Pulmonary artery endothelial cell (primary cell): Measurements from ENCODE around the gene MTFMT. TPM values are rescaled to one million over a fixed set of nuclear protein-coding genes. Genes with fewer than 3 reads are reported as not detected.

Source experiments
- DNase-seq: peaks from one replicate; pipeline ENCODE4 v3.0.0-alpha.2; 2011; ENCODE audit warnings: low read depth, low spot score
- total RNA-seq: library from RNA; depleted of rRNA; stranded (reverse); fragments of >200 nt; gene quantifications from 2 replicates; pipeline ENCODE4 v1.2.3, GENCODE V29; 2014

Gene MTFMT
- total RNA-seq, 1 donor from 2014 or later: 14.6 TPM

DNA sequence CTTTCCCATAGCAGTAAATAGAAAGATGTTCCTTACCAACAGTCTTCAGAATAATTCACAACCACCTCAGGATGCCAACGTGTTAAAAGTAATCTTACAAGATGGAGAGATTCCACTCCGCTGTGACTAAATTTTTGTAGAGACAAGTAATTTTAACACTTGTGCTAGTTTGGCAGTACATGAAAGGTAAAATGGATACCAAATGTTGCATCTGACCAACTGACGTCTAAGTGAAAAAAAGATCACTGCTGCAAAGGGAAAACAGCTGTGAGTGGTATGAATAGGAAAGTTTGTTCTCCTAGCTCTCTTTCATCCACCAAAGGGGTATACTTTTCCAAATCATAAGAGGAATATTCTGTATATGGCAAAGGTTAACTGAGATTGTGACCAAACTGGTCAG lies 42.3 kb downstream of the MTFMT start:
- no peak for DNase-seq

GRCh38 chr15:64985366-64986033 lies 43.9 kb downstream of the MTFMT start:
- no peak for DNase-seq

- no peak for DNase-seq
These were observed 47.0 kb downstream of the MTFMT start for GRCh38 chr15:64982472-64982871.

DNA sequence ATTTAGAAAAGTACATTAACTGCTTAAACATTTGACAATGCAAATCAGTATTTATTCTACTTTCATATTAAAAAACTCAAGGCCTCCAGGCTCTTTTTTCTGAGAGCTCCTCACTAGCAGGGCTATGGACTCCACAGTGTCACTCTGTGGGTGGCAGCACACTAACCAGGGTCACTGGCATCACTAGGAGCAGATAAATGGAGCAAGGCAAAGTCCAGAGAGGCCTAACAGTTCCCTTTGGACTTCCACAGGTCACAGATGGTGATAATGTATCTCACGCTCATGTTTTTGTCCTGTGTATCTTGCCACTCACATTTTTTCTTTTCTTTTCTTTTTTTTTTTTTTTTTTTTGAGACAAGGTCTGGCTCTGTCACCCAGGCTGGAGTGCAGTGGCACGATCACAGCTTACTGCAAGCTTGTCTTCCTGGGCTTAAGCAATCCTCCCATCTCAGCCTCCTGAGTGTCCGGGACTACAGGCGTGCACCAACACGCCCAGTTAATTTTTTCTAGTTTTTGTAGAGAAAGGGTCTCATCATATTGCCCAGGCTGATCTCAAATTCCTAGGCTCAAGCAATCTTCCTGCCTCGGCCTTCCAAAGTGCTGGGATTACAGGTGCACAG lies 47.5 kb downstream of the MTFMT start:
- DNase-seq: no peak

- no peak for DNase-seq
These were observed 50.2 kb downstream of the MTFMT start for GRCh38 chr15:64979252-64979710.

DNA sequence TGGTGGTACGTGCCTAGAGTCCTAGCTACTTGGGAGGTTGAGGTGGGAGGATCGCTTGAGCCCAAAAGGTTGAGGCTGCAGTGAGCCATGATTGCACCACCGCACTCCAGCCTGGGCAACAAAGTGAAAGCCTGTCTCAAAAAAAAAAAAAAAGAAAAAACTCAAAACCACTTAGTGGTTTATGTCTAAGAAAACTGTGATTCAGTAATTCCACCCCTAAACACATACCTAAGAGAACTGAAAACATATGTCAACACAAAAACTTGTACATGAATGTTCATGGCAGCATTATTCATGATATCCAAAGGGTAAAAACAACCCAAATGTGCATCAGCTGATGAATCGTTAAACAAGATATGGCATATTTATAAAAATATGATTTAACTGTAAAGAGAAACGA lies 54.0 kb downstream of the MTFMT start:
- DNase-seq: no peak

- DNase-seq: no peak
These were observed 58.7 kb downstream of the MTFMT start for GRCh38 chr15:64970698-64971097.

GRCh38 chr15:64969401-64969800 lies 60.0 kb downstream of the MTFMT start:
- no peak for DNase-seq

DNA sequence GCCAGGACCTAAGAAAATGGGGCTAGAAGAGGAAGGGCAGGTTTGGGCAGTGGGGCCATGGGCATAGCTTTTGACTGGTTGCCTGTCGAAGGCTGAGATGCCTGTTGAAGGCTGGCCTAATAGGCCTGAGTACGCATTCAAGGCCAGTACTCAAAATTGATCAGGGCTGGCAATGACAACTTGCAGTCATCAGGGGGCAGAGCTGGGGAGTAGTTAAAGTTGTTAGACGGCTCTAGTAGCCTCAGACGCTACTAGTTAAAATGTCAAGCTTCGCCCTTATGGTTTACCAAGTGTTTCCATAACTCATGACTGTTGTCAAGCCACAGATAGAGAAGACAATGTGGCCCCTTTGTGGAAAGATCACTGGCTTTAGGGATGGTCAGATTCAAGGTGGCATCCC lies 68.4 kb downstream of the MTFMT start:
- no peak for DNase-seq

GRCh38 chr15:64960153-64960552 lies 69.3 kb downstream of the MTFMT start:
- no peak for DNase-seq

- DNase-seq: no peak
These were observed 70.3 kb downstream of the MTFMT start for GRCh38 chr15:64959128-64959527.

GRCh38 chr15:64954395-64954794 lies 75.0 kb downstream of the MTFMT start:
- no peak for DNase-seq

- DNase-seq: no peak
These were observed 77.5 kb downstream of the MTFMT start for GRCh38 chr15:64951777-64952418.

Other genes starting within 250 kb of the MTFMT start
- 8.8 and 14.7 TPM in 2 replicates for gene PIF1, start 204.0 kb downstream of the MTFMT start, total RNA-seq
- gene PLEKHO2, start 187.7 kb downstream of the MTFMT start, total RNA-seq: 27.4 and 30.0 TPM in 2 replicates
- gene ANKDD1A, start 117.7 kb downstream of the MTFMT start, total RNA-seq: 2.1 and 4.7 TPM in 2 replicates
- gene SPG21, start 39.7 kb downstream of the MTFMT start, total RNA-seq: 66.3 and 78.7 TPM in 2 replicates
- gene SLC51B, start 15.7 kb upstream of the MTFMT start, total RNA-seq: not detected in 2 replicates
- gene RASL12, start 38.4 kb upstream of the MTFMT start, total RNA-seq: not detected in 2 replicates
- gene KBTBD13, start 47.1 kb upstream of the MTFMT start, total RNA-seq: not detected in 2 replicates
- 0.40 and 1.1 TPM in 2 replicates for gene UBAP1L, start 85.6 kb upstream of the MTFMT start, total RNA-seq
- 16.6 and 17.3 TPM in 2 replicates for gene PDCD7, start 104.2 kb upstream of the MTFMT start, total RNA-seq
- gene CLPX, start 155.7 kb upstream of the MTFMT start, total RNA-seq: 45.5 and 48.4 TPM in 2 replicates
- not detected in 2 replicates for gene CILP, start 181.8 kb upstream of the MTFMT start, total RNA-seq